Heart left ventricle (tissue), 13 donors: ENCODE data around the gene CIRBP.

ENCODE experiments used
- POLR2A ChIP-seq, 2 donors: fragments of 450-650 bp; IDR thresholded peaks; one replicate each; pipeline ENCODE4 v1.6.1; 2017; ENCODE audit warnings: antibody characterized with exemption in 2 of 2, mild to moderate bottlenecking in 2 of 2, moderate library complexity in 2 of 2
- TF ChIP-seq, protein P1 (sequence below), 12 donors: fragments of 200-600 bp; sonication (generic) in 4 of 12; IDR thresholded peaks; one replicate each; pipeline versions ENCODE4 v1.5.0 to v1.8.0; 2018 to 2022; ENCODE audit warnings: antibody characterized with exemption in 12 of 12, mild to moderate bottlenecking in 5 of 12
- donor health status: ischemic (EF 13 %, LVEDD 7.1; RV severe dilation, severe dysfunction).
- donor health status: DM: no; HTN: yes; CAD: no.
- donor health status: DM: no; HTN: no; CAD: no.
- donor health status: ischemic (EF 25% LVEDD 6.9; RV normal size, moderate dysfunction).
- donor health status: ischemic (EF 25% LVEDD 5.7; RV mildly dilated, moderate dysfunction).
- donor health status: ischemic (EF 35%, LVEDD 5.7; RV mildly dilated, moderate dysfunction).
- donor health status: nonischemic (EF 11% LVEDD 7.7; RV severe dilation, severe dysfunction).
- donor health status: DM: yes; HTN: yes; CAD: no.
- donor health status: PGD.
- donor health status: ischemic (EF 29% LVEDD 5.4; RV normal size, mild dysfunction).
- donor health status: nonischemic (EF 23%, LVEDD 6.1; RV moderate dilation, normal function).

DNA sequence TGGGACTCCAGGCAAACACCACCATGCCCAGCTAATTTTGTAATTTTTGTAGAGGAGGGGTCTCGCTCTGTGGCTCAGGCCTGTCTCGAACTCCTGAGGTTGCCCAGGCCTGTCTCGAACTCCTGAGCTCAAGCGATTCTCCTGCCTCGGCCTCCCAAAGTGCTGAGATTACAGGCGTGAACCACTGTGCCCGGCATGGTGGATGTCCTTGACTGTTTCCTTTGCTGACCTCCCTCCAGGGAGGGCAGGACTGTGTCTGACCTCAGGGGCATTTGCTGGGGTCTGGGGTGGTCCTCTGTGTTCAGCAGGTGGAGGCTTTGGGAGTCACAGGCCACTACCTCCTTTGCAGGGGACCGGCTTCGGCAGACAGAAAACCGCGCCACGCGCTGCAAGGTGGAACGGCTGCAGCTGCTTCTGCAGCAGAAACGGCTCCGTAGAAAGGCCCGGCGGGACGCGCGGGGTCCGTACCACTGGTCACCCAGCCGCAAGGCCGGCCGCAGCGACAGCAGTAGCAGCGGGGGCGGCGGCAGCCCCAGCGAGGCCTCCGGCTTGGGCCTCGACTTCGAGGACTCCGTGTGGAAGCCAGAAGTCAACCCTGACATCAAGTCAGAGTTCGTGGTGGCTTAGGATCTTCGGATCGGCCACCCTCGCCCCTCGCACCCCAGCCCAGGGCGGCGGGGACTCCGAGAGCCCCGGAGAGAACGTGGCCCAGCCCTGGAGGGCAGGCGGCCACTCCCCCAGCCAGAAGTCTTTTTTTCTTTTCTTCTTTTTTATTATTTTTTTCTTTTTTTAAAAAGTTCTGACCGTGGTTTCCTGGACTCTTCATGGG, 12.3 kb upstream of the CIRBP start:
- TF ChIP-seq, protein P1, sequence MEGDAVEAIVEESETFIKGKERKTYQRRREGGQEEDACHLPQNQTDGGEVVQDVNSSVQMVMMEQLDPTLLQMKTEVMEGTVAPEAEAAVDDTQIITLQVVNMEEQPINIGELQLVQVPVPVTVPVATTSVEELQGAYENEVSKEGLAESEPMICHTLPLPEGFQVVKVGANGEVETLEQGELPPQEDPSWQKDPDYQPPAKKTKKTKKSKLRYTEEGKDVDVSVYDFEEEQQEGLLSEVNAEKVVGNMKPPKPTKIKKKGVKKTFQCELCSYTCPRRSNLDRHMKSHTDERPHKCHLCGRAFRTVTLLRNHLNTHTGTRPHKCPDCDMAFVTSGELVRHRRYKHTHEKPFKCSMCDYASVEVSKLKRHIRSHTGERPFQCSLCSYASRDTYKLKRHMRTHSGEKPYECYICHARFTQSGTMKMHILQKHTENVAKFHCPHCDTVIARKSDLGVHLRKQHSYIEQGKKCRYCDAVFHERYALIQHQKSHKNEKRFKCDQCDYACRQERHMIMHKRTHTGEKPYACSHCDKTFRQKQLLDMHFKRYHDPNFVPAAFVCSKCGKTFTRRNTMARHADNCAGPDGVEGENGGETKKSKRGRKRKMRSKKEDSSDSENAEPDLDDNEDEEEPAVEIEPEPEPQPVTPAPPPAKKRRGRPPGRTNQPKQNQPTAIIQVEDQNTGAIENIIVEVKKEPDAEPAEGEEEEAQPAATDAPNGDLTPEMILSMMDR (IDR thresholded peaks at IDR 0.05), result no peak
- TF ChIP-seq POLR2A (IDR thresholded peaks at IDR 0.05), result no peak
